KMS-11 (cell line): Measurements from ENCODE around the gene HMGXB3.

Source experiments
- H2AFZ ChIP-seq: fragments of 200-600 bp; sonication (generic); 2 replicates; pipeline ENCODE4 v1.6.1; 2016; ENCODE audit warnings: antibody characterized with exemption, mixed run types, low read depth
- H3K27ac ChIP-seq: fragments of 200-600 bp; sonication (generic); 2 replicates; pipeline ENCODE4 v1.6.1; 2016; ENCODE audit warnings: mild to moderate bottlenecking, mixed run types
- H3K27me3 ChIP-seq: fragments of 200-600 bp; sonication (generic); 2 replicates; pipeline ENCODE4 v1.6.1; 2017; ENCODE audit warnings: mild to moderate bottlenecking, low read depth, mixed run types, moderate library complexity; ENCODE audit not compliant: insufficient read depth
- H3K36me3 ChIP-seq: fragments of 200-600 bp; sonication (generic); 2 replicates; pipeline ENCODE4 v1.6.1; 2017; ENCODE audit warnings: mild to moderate bottlenecking, mixed run types; ENCODE audit not compliant: insufficient read depth
- H3K4me1 ChIP-seq: fragments of 200-600 bp; sonication (generic); 2 replicates; pipeline ENCODE4 v1.6.1; 2016; ENCODE audit warnings: mild to moderate bottlenecking, low read depth, mixed run types; ENCODE audit not compliant: poor library complexity, severe bottlenecking
- H3K4me2 ChIP-seq: fragments of 200-600 bp; sonication (generic); 2 replicates; pipeline ENCODE4 v1.7.0; 2016; ENCODE audit warnings: mild to moderate bottlenecking, mixed run types
- H3K4me3 ChIP-seq: fragments of 200-600 bp; sonication (generic); IDR thresholded peaks from 2 replicates; pipeline ENCODE4 v1.6.1; 2017; ENCODE audit warnings: low read depth, low read length, mixed read lengths; ENCODE audit not compliant: insufficient read depth
- H3K79me2 ChIP-seq: fragments of 200-600 bp; sonication (generic); 2 replicates; pipeline ENCODE4 v1.6.1; 2016; ENCODE audit warnings: low read depth, mixed run types; ENCODE audit not compliant: insufficient read depth
- H3K9ac ChIP-seq: fragments of 200-600 bp; sonication (generic); 2 replicates; pipeline ENCODE4 v1.6.1; 2016; ENCODE audit warnings: mild to moderate bottlenecking, mixed run types
- H4K20me1 ChIP-seq: fragments of 200-600 bp; sonication (generic); 2 replicates; pipeline ENCODE4 v1.6.1; 2016; ENCODE audit warnings: mild to moderate bottlenecking, mixed run types; ENCODE audit not compliant: insufficient read depth
- CTCF ChIP-seq: fragments of 200-600 bp; sonication (generic); conservative IDR thresholded peaks from 2 replicates; pipeline ENCODE4 v1.6.1; 2017; ENCODE audit warnings: low read depth, mild to moderate bottlenecking, antibody characterized with exemption, low read length, moderate library complexity, mixed read lengths

HMGXB3 gene

GRCh38 chr5:149954798-149955197, 45.7 kb upstream of the HMGXB3 start:
- H3K27me3 ChIP-seq: no peaks in the 10 kb centered on the region
- no peak overlapping the region for H3K27ac ChIP-seq
- no peak for TF ChIP-seq CTCF
- H3K4me3 ChIP-seq: no peak overlapping the region
- H3K79me2 ChIP-seq: no peaks in the 10 kb centered on the region
- no peaks in the 10 kb centered on the region for H4K20me1 ChIP-seq
- H3K4me2 ChIP-seq: no peak overlapping the region
- no peaks in the 10 kb centered on the region for H3K36me3 ChIP-seq
- no peak overlapping the region for H2AFZ ChIP-seq
- H3K4me1 ChIP-seq: peaks cover 10% of the 10 kb centered on the region
- no peak overlapping the region for H3K9ac ChIP-seq

GRCh38 chr5:149956685-149957084, 43.9 kb upstream of the HMGXB3 start:
- Histone ChIP-seq H4K20me1 (no peaks in the 10 kb centered on the region), H3K9ac (no peak overlapping the region), H3K4me1 (peaks cover 18% of the 10 kb centered on the region), H3K36me3 (no peaks in the 10 kb centered on the region), H3K4me2 (no peak overlapping the region), H3K79me2 (no peaks in the 10 kb centered on the region), H3K27me3 (no peaks in the 10 kb centered on the region), H3K27ac (no peak overlapping the region), H3K4me3 (no peak overlapping the region), H2AFZ (no peak overlapping the region)
- TF ChIP-seq CTCF: no peak

- TF ChIP-seq CTCF: no peak
- no peak overlapping the region for H3K4me2 ChIP-seq
- no peak overlapping the region for H3K27ac ChIP-seq
- H2AFZ ChIP-seq: no peak overlapping the region
- peaks cover 21% of the 10 kb centered on the region for H3K4me1 ChIP-seq
- H3K4me3 ChIP-seq: no peak overlapping the region
- H3K9ac ChIP-seq: no peak overlapping the region
- no peaks in the 10 kb centered on the region for H3K79me2 ChIP-seq
- H4K20me1 ChIP-seq: no peaks in the 10 kb centered on the region
- no peaks in the 10 kb centered on the region for H3K36me3 ChIP-seq
- H3K27me3 ChIP-seq: no peaks in the 10 kb centered on the region
Observed at GRCh38 chr5:149957855-149958254, 42.7 kb upstream of the HMGXB3 start.

GRCh38 chr5:149959406-149960236, 40.9 kb upstream of the HMGXB3 start:
- Histone ChIP-seq H3K4me2 (peak overlapping the region; percentile 85), H3K9ac (peak overlapping the region; percentile 80), H3K36me3 (no peaks in the 10 kb centered on the region), H3K4me1 (peaks cover 21% of the 10 kb centered on the region), H4K20me1 (no peaks in the 10 kb centered on the region), H3K27me3 (no peaks in the 10 kb centered on the region), H3K27ac (peak overlapping the region; percentile 75), H2AFZ (peak overlapping the region; percentile 90), H3K79me2 (no peaks in the 10 kb centered on the region), H3K4me3 (no peak overlapping the region)
- peak; percentile 72 for TF ChIP-seq CTCF
